ENCODE data around the gene FIBCD1. TPM values are rescaled to one million over a fixed set of nuclear protein-coding genes. Genes with fewer than 3 reads are reported as not detected.

FIBCD1 gene
- total and polyA plus RNA-seq, 2 of the 8 experiments (the other 6 are each of a cell fraction or from before 2014, with no cell fraction given), result 6.1 to 8.8 TPM

GRCh38 chr9:130908146-130908877 is 30.7 kb downstream of the FIBCD1 start:
- no peak overlapping the region for H3K56ac ChIP-seq (replicated peaks; ENCODE audit: insufficient read length, low read depth, low read length)
- H2BK120ac ChIP-seq (replicated peaks; ENCODE audit: low read depth, low read length), result no peak overlapping the region
- H3K23me2 ChIP-seq (ENCODE audit: low read depth, low read length), result no peaks in the 10 kb centered on the region
- no peak overlapping the region for H2BK12ac ChIP-seq (ENCODE audit: low read depth, low read length)
- no peaks in the 10 kb centered on the region for H3K9me3 ChIP-seq (ENCODE audit: insufficient read depth in 2 of 2, low read depth in 1 of 2, low read length in 1 of 2)
- no peaks in the 10 kb centered on the region for H3K36me3 ChIP-seq (ENCODE audit: control insufficient read depth in 2 of 4, insufficient read depth in 4 of 4, low read length in 3 of 4)
- no peak for TF ChIP-seq E2F6 (IDR thresholded peaks at IDR 0.05)
- TF ChIP-seq BRCA1 (IDR thresholded peaks at IDR 0.05; ENCODE audit: low read depth, low read length), result no peak
- TF ChIP-seq RXRA (IDR thresholded peaks at IDR 0.05; ENCODE audit: insufficient read depth, low read depth, low read length), result no peak
- no peaks in the 10 kb centered on the region for H3K79me2 ChIP-seq (ENCODE audit: control insufficient read depth in 1 of 2, insufficient read depth in 2 of 2, low read length in 2 of 2)
- H2AK5ac ChIP-seq (ENCODE audit: low read depth, low read length), result no peak overlapping the region
- H3K27me3 ChIP-seq (replicated peaks in 1 of 4; ENCODE audit: control insufficient read depth in 3 of 4, extremely low read depth in 1 of 4, insufficient read depth in 3 of 4, low read length in 3 of 4), result no peaks in the 10 kb centered on the region
- peaks cover 0 to 2% of the 10 kb centered on the region in 2 experiments for H4K20me1 ChIP-seq (replicated peaks in 1 of 2; ENCODE audit: control insufficient read depth in 1 of 2, insufficient read depth in 2 of 2, low read length in 2 of 2)
- no peak overlapping the region for H4K5ac ChIP-seq (ENCODE audit: insufficient read length, low read depth, low read length)
- no peak overlapping the region for H3K4ac ChIP-seq (replicated peaks; ENCODE audit: insufficient read length, low read depth, low read length)
- no peak overlapping the region for H4K91ac ChIP-seq (replicated peaks; ENCODE audit: insufficient read length, low read length)
- DNase-seq (ENCODE audit: low read depth in 1 of 2, low spot score in 2 of 2) (no peak), FAIRE-seq (no peak)
- no peak overlapping the region for H3K4me3 ChIP-seq (ENCODE audit: extremely low read depth in 1 of 4, insufficient read depth in 2 of 4, low read depth in 3 of 4, low read length in 4 of 4)
- H3K27ac ChIP-seq (ENCODE audit: low read depth, low read length), result no peak overlapping the region
- H3K9ac ChIP-seq (replicated peaks in 1 of 4; ENCODE audit: extremely low read depth in 1 of 4, low read depth in 3 of 4, low read length in 3 of 4), result no peak overlapping the region
- POLR2A ChIA-PET (ENCODE audit: partially characterized antibody), result interaction anchor here (1.3 kb wide), 1 partner anchor 88 kb away, joined by 3 read pairs; no protein-coding TSS in a partner anchor
- WGBS, 2 experiments (ENCODE audit: extremely low coverage in 1 of 2, insufficient coverage in 1 of 2, insufficient read length in 1 of 2, insufficient replicate concordance in 2 of 2, low coverage in 1 of 2, low lambda C conversion rate in 2 of 2, missing lambda C conversion rate in 1 of 2), result 83% methylated on average over 18 of the region's 22 CpGs; no CpG with 5 or more reads in 1 of the 2 experiments
- peaks cover 0 to 2% (median 0%) of the 10 kb centered on the region in 4 experiments; a peak in 3 of 7 replicates for H3K4me1 ChIP-seq (replicated peaks in 1 of 4; ENCODE audit: control insufficient read depth in 3 of 4, insufficient read depth in 4 of 4, low read length in 3 of 4)
- H3K79me1 ChIP-seq (ENCODE audit: low read depth, low read length), result no peaks in the 10 kb centered on the region
- H3K14ac ChIP-seq (ENCODE audit: insufficient read length), result no peak overlapping the region
- no peak overlapping the region for H2BK20ac ChIP-seq (ENCODE audit: low read length)
- H3K18ac ChIP-seq (ENCODE audit: extremely low read depth, low read length), result no peak overlapping the region
- H3K4me2 ChIP-seq (ENCODE audit: insufficient read depth in 1 of 2, low read depth in 2 of 2, low read length in 2 of 2), result no peak overlapping the region
- 0 out of 2 replicates have a peak overlapping the region, but pooled peaks have one; percentile 46 for H2BK15ac ChIP-seq (ENCODE audit: low read length)
- H4K8ac ChIP-seq (ENCODE audit: extremely low read depth, insufficient read depth, low read length), result peak overlapping the region; percentile 68; the same call in 1 of the 2 replicates
- CTCF ChIA-PET (ENCODE audit: partially characterized antibody), result interaction anchor here (0.5 to 3.8 kb wide), 6 partner anchors 24 to 1370 kb away, joined by 3 to 12 read pairs (median 4); no protein-coding TSS in a partner anchor
- no peak overlapping the region for H3K23ac ChIP-seq (ENCODE audit: insufficient read length)
- no peak overlapping the region for H2BK5ac ChIP-seq (ENCODE audit: low read depth, low read length)
- H2AFZ ChIP-seq (ENCODE audit: low read length), result no peak overlapping the region
